GM18867 (cell line): ENCODE measurements around the gene KRTAP10-3.

Experiments used
- ATAC-seq: cut with Tn5 transposase; IDR thresholded peaks from one replicate; pipeline ENCODE4 v1.9.1; 2021; ENCODE audit warnings: mild to moderate bottlenecking, moderate library complexity; ENCODE audit not compliant: unreplicated experiment

Gene KRTAP10-3

GRCh38 chr21:44508711-44509445 is 49.7 kb downstream of the KRTAP10-3 start:
- no peak for ATAC-seq

- ATAC-seq, result no peak
Observed at GRCh38 chr21:44508426-44508710, 50.2 kb downstream of the KRTAP10-3 start.
